Osteocyte (in vitro differentiated cells): Measurements from ENCODE around the gene CFB. TPM values are rescaled to one million over a fixed set of nuclear protein-coding genes. Genes with fewer than 3 reads are reported as not detected.
"Not testable (repeated sequence)": the region's sequence is repeated elsewhere in the genome, so short reads cannot be mapped to it uniquely, and the experiment has no call there.

Experiments
- DNase-seq: peaks from one replicate; pipeline ENCODE4 v3.0.0; 2021; ENCODE audit warnings: mixed read lengths; ENCODE audit not compliant: unreplicated experiment; ENCODE audit errors: extremely low spot score
- H3K27ac Mint-ChIP-seq: one replicate; pipeline ENCODE4 v1.8.0; 2021; ENCODE audit warnings: mild to moderate bottlenecking, mixed read lengths; ENCODE audit not compliant: unreplicated experiment
- H3K27me3 Mint-ChIP-seq: one replicate; pipeline ENCODE4 v1.8.0; 2021; ENCODE audit warnings: mixed read lengths; ENCODE audit not compliant: unreplicated experiment
- H3K36me3 Mint-ChIP-seq: one replicate; pipeline ENCODE4 v1.8.0; 2021; ENCODE audit warnings: mixed read lengths; ENCODE audit not compliant: unreplicated experiment
- H3K4me1 Mint-ChIP-seq: one replicate; pipeline ENCODE4 v1.8.0; 2021; ENCODE audit warnings: mixed read lengths; ENCODE audit not compliant: unreplicated experiment
- H3K4me3 Mint-ChIP-seq: one replicate; pipeline ENCODE4 v1.8.0; 2021; ENCODE audit warnings: mild to moderate bottlenecking, moderate library complexity, mixed read lengths; ENCODE audit not compliant: unreplicated experiment
- H3K9me3 Mint-ChIP-seq: one replicate; pipeline ENCODE4 v1.8.0; 2021; ENCODE audit warnings: mixed read lengths; ENCODE audit not compliant: unreplicated experiment
- CTCF ChIP-seq: fragments of 200-600 bp; sonication (generic); IDR thresholded peaks from 2 replicates; pipeline ENCODE4 v1.5.0; 2021; ENCODE audit warnings: antibody characterized with exemption, mild to moderate bottlenecking, moderate library complexity
- total RNA-seq: library from RNA; stranded (reverse); gene quantifications from 2 replicates; pipeline ENCODE4 v1.2.1, GENCODE V29; 2021

Gene CFB
- total RNA-seq, 1 donor from 2014 or later, result 6.9 TPM

GRCh38 chr6:31971993-31972708 is 26.3 kb downstream of the CFB start, which contains the start of gene DXO:
TSS of gene DXO (minus strand) at chr6:31972138. CDS start at chr6:31971675, 463 bp downstream.
- Mint-ChIP-seq H3K27me3 (no peaks in the 10 kb centered on the region), H3K4me1 (peaks cover 35% of the 10 kb centered on the region), H3K36me3 (peaks cover 8% of the 10 kb centered on the region), H3K27ac (peak within 1 kb of the TSS; percentile 100), H3K4me3 (peak within 1 kb of the TSS; percentile 94), H3K9me3 (no peaks in the 10 kb centered on the region)
- peak; percentile 99 for DNase-seq
- TF ChIP-seq CTCF, result no peak

- Mint-ChIP-seq H3K4me3 (peak overlapping the region; percentile 94), H3K36me3 (peaks cover 4% of the 10 kb centered on the region), H3K4me1 (peaks cover 35% of the 10 kb centered on the region), H3K9me3 (no peaks in the 10 kb centered on the region), H3K27ac (peak overlapping the region; percentile 100), H3K27me3 (no peaks in the 10 kb centered on the region)
- DNase-seq, result no peak
- no peak for TF ChIP-seq CTCF
Measured at GRCh38 chr6:31972709-31973350, 26.9 kb downstream of the CFB start.

- H3K27ac Mint-ChIP-seq, H3K9me3 Mint-ChIP-seq, H3K4me3 Mint-ChIP-seq, H3K27me3 Mint-ChIP-seq, DNase-seq: not testable (repeated sequence)
- peaks cover 20% of the 10 kb centered on the region for H3K4me1 Mint-ChIP-seq
- H3K36me3 Mint-ChIP-seq, result peaks cover 10% of the 10 kb centered on the region
Measured at GRCh38 chr6:31976065-31976464, 30.2 kb downstream of the CFB start.

GRCh38 chr6:31977816-31978431 is 32.0 kb downstream of the CFB start:
- no peak for TF ChIP-seq CTCF
- Mint-ChIP-seq H3K4me3 (no peak overlapping the region), H3K9me3 (no peaks in the 10 kb centered on the region), H3K27ac (no peak overlapping the region), H3K36me3 (peaks cover 10% of the 10 kb centered on the region), H3K27me3 (no peaks in the 10 kb centered on the region), H3K4me1 (peaks cover 11% of the 10 kb centered on the region)
- DNase-seq, result no peak

- TF ChIP-seq CTCF, result no peak
- H3K4me1 Mint-ChIP-seq, result peaks cover 3% of the 10 kb centered on the region
Measured at GRCh38 chr6:31978831-31979230, 32.9 kb downstream of the CFB start.

More at GRCh38 chr6:31978831-31979230, 32.9 kb downstream of the CFB start:
- Mint-ChIP-seq H3K27ac (no peak overlapping the region), H3K36me3 (peaks cover 10% of the 10 kb centered on the region), H3K4me3 (no peak overlapping the region), H3K27me3 (no peaks in the 10 kb centered on the region), H3K9me3 (no peaks in the 10 kb centered on the region)
- no peak for DNase-seq
